Suppressor macrophage treated with lipopolysaccharide for 1 hour (primary cell): ENCODE results near the gene CYREN.
A peak's percentile ranks its signal among the peaks of the same experiment; 100 is the strongest.
"Not testable (repeated sequence)": the region's sequence is repeated elsewhere in the genome, so short reads cannot be mapped to it uniquely, and the experiment has no call there.

Source experiments
- DNase-seq, 3 donors: peaks; one replicate each; pipeline ENCODE4 v3.0.0-alpha.2; 2020 to 2022

Gene CYREN

GRCh38 chr7:135175931-135176330 lies 5.4 kb upstream of the CYREN start:
- no peak for DNase-seq

- DNase-seq: no peak
These were observed 4.4 kb upstream of the CYREN start for GRCh38 chr7:135174941-135175340.

- DNase-seq: not testable (repeated sequence)
These were observed 3.4 kb upstream of the CYREN start for GRCh38 chr7:135173916-135174315.

- peak in 1 of 3 donors; percentile 33 for DNase-seq
These were observed 1.2 kb upstream of the CYREN start for GRCh38 chr7:135171581-135172291.

GRCh38 chr7:135170998-135171481 lies 533 bp upstream of the CYREN start:
- DNase-seq: not testable (repeated sequence)

GRCh38 chr7:135169964-135170273 lies 588 bp downstream of the CYREN start:
- peak in 2 of 3 donors; percentile 54 to 56 for DNase-seq

GRCh38 chr7:135169141-135169963 lies 1.2 kb downstream of the CYREN start:
- DNase-seq: peak; percentile 67 to 78 (median 72)

GRCh38 chr7:135168489-135169140 lies 1.9 kb downstream of the CYREN start:
- DNase-seq: no peak

- peak; percentile 76 to 88 (median 87) for DNase-seq
These were observed 2.5 kb downstream of the CYREN start for GRCh38 chr7:135168001-135168400.

GRCh38 chr7:135167365-135167917 lies 3.1 kb downstream of the CYREN start:
- no peak for DNase-seq

GRCh38 chr7:135166338-135166990 lies 4.0 kb downstream of the CYREN start:
- no peak for DNase-seq

- no peak for DNase-seq
These were observed 4.6 kb downstream of the CYREN start for GRCh38 chr7:135165862-135166261.

GRCh38 chr7:135164357-135165061 lies 6.0 kb downstream of the CYREN start:
- DNase-seq: no peak

- DNase-seq: no peak
These were observed 8.0 kb downstream of the CYREN start for GRCh38 chr7:135162382-135163001.

- no peak for DNase-seq
These were observed 8.8 kb downstream of the CYREN start for GRCh38 chr7:135161669-135162068.

GRCh38 chr7:135160858-135161653 lies 9.5 kb downstream of the CYREN start:
- peak; percentile 54 to 64 (median 57) for DNase-seq

GRCh38 chr7:135160098-135160857 lies 10.2 kb downstream of the CYREN start:
- peak; percentile 75 to 88 (median 85) for DNase-seq

GRCh38 chr7:135159359-135160085 lies 11.0 kb downstream of the CYREN start:
- peak in 2 of 3 donors; percentile 54 to 57 for DNase-seq

GRCh38 chr7:135158874-135159273 lies 11.6 kb downstream of the CYREN start:
- no peak for DNase-seq
